Stimulated activated naive CD4-positive, alpha-beta T cell (primary cell): ENCODE results near the gene EXOSC7.

Experiments
- DNase-seq, 6 experiments: peaks; one replicate each; lab custom pipeline; 2025; lab: John Stamatoyannopoulos, UW

The EXOSC7 gene

GRCh38 chr3:45055411-45056143, 79.5 kb downstream of the EXOSC7 start:
- no peak for DNase-seq

- no peak for DNase-seq
Measured at GRCh38 chr3:45056608-45057301, 80.7 kb downstream of the EXOSC7 start.

GRCh38 chr3:45057557-45057956, 81.5 kb downstream of the EXOSC7 start:
- DNase-seq = no peak

- DNase-seq = no peak
Measured at GRCh38 chr3:45059132-45059531, 83.1 kb downstream of the EXOSC7 start.

- no peak for DNase-seq
Measured at GRCh38 chr3:45060165-45060892, 84.3 kb downstream of the EXOSC7 start.
